Urinary bladder (tissue), 4 donors: Measurements from ENCODE around the gene KLHL25. TPM values are rescaled to one million over a fixed set of nuclear protein-coding genes. Genes with fewer than 3 reads are reported as not detected.

Experiments
- DNase-seq: peaks from one replicate; pipeline ENCODE4 v3.0.0-alpha.2; 2015; ENCODE audit errors: extremely low spot score
- H3K27ac ChIP-seq: one replicate; pipeline ENCODE4 v1.5.1; 2013; ENCODE audit warnings: low read depth, mild to moderate bottlenecking, moderate library complexity
- H3K36me3 ChIP-seq: one replicate; pipeline ENCODE4 v1.6.1; 2013; ENCODE audit warnings: mild to moderate bottlenecking, moderate library complexity; ENCODE audit not compliant: insufficient read depth
- H3K4me1 ChIP-seq: one replicate; pipeline ENCODE4 v1.6.1; 2013; ENCODE audit warnings: mild to moderate bottlenecking, moderate library complexity; ENCODE audit not compliant: insufficient read depth
- H3K4me3 ChIP-seq: one replicate; pipeline ENCODE4 v1.5.1; 2013; ENCODE audit warnings: low read depth, low read length
- WGBS: extraction: QIAGEN DNeasy Blood & Tissue Kit; methylation state at CpG from one replicate; pipeline ENCODE4 v1.1.7; 2013; 5-methylcytosine and 5-hydroxymethylcytosine counted together
- polyA plus RNA-seq: library from polyadenylated mRNA; stranded (reverse); fragments of 200-250 nt; gene quantifications from one replicate; pipeline ENCODE4 v1.2.3, GENCODE V29; 2013
- total RNA-seq: library from RNA; depleted of rRNA; stranded (reverse); fragments of >200 nt; gene quantifications from one replicate; pipeline ENCODE4 v1.2.3, GENCODE V29; 2014
- donor health status: healthy with polysubstance abuse.
- donor health status: healthy.

Gene KLHL25
- total and polyA plus RNA-seq, 2 donors, result 3.6 to 7.6 TPM

DNA sequence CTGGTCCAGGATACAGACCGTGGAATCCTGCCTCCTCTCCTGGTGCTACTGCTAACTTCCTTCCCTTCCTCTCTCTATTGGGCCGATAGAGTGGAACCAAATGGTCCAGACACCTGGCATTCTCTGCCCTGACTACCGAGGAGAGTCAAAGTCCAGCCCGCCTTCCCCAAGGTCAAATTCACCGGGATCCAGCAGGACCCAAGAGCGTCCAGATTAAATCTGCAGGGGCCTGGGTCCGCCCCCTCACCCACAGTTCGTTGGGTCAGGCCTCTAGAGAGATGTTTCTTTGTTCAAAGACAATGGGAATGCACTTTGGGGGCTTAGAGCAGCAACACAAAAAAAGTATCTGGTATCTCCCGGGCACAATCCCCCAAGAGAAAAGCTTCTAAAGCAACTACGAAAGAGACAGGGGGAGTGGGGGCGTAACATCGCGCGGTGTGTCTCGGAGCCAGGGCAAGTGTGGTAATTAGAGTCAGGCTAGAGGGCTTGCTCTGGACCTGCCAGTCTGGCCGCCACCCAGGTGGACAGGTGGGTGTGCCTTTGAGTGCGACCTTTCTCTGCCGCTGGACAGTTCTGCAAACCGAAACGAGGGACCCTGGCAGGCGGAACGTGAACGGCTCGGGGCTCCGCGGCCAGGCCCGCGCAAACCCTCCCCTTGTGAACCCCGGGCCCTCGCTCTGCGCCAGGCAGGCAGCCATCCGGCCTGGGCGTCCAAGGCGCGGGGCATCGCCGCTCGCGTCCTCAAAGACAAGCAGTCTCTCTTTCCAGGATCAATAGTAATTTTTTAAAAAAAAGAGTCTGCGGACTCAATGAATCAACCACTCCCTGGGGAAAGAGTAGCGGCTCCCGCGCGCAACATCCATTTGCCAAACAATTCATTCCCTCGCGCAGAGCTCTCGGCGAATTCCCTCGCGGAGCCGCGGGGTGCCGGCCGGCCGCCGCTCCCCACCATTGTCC, 806 bp downstream of the KLHL25 start:
- H3K4me3 ChIP-seq, result peak overlapping the region; percentile 88
- H3K36me3 ChIP-seq, result no peaks in the 10 kb centered on the region
- 3% methylated on average over 56 of the region's 56 CpGs for WGBS
- no peaks in the 10 kb centered on the region for H3K4me1 ChIP-seq
- H3K27ac ChIP-seq, result peak overlapping the region; percentile 84
- no peak for DNase-seq

DNA sequence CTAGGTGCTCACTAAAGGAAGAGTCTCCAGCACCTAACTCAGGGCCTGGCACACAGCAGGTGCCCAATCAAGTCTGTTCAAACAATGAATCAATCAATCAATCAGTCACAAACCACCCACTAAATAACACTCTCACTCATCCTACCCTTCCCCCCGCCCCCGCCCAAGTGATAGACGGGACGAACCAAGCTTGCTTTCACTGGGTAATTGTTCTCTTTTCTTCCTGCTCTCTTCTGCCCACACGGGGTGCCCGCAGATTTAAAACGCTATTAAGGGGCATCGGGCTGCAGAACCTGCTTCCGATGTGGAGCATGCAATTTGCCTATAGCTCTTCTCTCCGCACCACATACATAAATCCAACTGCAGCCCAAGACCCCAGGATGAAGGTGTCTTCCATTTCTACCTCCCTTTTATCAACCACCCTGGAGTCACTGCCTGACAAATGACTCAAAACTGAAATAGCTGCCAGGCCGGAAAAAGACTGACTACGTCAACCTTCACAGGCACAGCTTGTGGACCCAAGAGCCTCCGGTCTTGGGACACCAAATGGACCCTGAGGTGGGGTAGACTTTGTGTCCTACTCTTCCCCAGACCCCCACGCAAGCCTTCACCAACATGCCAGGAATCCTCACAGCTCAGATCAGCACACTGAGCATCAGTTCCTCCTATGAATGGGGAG, 1.7 kb downstream of the KLHL25 start:
- no peaks in the 10 kb centered on the region for H3K4me1 ChIP-seq
- no peaks in the 10 kb centered on the region for H3K36me3 ChIP-seq
- no peak for DNase-seq
- H3K4me3 ChIP-seq, result no peak overlapping the region
- 83% methylated on average over 14 of the region's 14 CpGs for WGBS
- no peak overlapping the region for H3K27ac ChIP-seq

DNA sequence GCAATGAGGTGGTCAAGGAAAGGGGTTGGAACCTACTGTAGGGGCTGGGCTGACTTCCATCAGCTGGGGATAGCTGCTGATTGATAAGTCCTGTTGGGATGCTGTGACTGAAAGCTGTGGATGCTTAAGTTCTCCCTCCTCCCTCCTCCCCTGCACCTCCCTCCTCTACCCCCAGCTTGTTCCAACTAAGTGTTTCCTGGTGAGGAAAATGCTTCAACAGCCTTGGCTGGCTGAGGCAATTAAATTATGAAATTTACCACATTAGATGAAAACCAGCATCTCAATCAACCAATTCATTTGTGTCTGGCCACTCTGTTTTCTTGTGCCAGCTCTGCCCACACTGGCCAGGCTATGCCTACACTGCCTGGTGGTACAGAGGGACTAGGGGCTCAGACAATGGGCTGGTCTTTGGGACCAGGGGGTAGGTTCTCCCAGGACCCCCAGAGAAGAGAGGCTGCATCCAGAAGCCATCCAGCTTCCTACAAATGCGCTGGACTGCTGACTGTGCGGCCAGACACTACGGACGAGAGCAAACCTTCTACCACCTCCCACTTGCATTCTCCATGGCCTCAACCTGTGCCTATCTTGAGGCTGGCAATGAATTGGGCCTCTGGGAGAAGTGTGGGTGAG, 2.5 kb downstream of the KLHL25 start:
- no peak for DNase-seq
- H3K4me3 ChIP-seq, result no peak overlapping the region
- no peak overlapping the region for H3K27ac ChIP-seq
- H3K4me1 ChIP-seq, result no peaks in the 10 kb centered on the region
- H3K36me3 ChIP-seq, result no peaks in the 10 kb centered on the region
- 94% methylated on average over 4 of the region's 4 CpGs for WGBS

DNA sequence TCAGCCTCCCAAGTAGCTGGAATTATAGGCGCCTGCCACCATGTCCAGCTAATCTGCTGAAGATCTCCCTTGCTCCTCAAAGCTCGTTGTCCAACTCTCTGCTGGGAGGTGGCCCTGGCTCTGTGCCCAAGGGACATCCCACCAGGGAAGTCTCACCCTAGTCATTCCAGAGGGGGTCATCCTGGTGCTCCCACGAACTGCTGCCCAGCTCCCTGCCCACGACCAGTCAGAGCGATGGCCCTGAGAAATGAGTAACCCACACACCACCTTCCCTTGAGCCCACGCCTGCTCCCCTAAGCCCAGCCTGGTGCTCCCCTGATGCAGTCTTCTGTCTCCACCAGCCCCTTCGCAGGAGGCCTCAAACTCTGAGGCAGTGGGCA, 5.2 kb downstream of the KLHL25 start:
- peaks cover 5% of the 10 kb centered on the region for H3K4me1 ChIP-seq
- H3K36me3 ChIP-seq, result no peaks in the 10 kb centered on the region
- 89% methylated on average over 7 of the region's 7 CpGs for WGBS
- no peak for DNase-seq
- no peak overlapping the region for H3K4me3 ChIP-seq
- no peak overlapping the region for H3K27ac ChIP-seq

DNA sequence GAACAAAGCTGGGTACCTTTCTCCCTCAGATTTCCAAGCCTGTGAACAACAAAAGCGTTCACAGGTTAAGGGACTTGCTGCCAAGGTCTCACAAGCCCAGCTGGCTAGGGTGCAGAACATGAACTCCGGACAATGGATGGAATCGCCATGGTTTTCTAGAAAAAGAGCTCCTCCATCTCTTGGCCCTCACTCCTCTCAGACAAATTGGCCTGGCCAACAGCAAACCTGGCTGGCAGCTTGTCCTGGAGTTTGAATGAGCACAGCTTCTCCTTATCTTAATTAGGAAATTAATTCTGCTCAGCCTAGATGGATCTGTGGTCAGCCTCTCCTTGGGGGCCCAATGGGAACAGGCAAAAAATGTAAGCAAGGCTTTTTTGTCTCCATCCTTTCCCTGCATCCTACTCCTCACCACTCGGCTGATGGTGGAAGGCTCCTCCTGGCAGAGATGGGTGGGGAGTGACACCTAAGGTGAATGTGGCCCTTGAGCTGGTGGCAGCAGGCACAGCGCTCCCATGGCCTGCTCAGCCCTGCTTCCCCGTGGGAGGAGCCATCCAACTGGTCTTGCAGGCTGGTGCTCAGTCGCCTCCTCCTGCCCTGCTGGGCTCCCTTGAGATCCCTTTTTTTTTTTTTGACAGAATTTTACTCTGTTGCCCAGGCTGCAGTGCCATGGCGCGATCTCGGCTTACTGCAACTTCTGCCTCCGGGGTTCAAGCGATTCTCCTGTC, 5.8 kb downstream of the KLHL25 start:
- no peak for DNase-seq
- Histone ChIP-seq H3K36me3 (no peaks in the 10 kb centered on the region), H3K4me1 (peaks cover 5% of the 10 kb centered on the region), H3K4me3 (no peak overlapping the region), H3K27ac (no peak overlapping the region)
- WGBS, result 89% methylated on average over 12 of the region's 12 CpGs

DNA sequence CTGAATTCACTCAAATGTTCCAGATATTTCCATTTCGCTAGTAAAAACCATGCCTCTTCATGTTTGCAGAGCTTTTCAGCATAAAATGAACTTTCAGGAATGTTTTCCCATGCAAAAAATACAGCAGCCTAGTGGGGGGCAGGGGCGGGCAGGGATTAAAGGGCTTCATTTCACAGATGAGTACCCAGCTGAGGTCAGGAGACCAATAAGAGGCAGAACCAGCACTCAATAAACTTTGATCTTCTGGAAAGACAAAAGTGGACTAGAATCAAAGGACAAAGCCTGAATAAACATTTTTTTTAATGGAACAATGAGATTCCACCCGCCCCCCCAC, 8.0 kb downstream of the KLHL25 start:
- Histone ChIP-seq H3K27ac (no peak overlapping the region), H3K4me3 (no peak overlapping the region), H3K36me3 (no peaks in the 10 kb centered on the region), H3K4me1 (peaks cover 5% of the 10 kb centered on the region)
- no peak for DNase-seq
- WGBS, result 86% methylated on average over 3 of the region's 3 CpGs

DNA sequence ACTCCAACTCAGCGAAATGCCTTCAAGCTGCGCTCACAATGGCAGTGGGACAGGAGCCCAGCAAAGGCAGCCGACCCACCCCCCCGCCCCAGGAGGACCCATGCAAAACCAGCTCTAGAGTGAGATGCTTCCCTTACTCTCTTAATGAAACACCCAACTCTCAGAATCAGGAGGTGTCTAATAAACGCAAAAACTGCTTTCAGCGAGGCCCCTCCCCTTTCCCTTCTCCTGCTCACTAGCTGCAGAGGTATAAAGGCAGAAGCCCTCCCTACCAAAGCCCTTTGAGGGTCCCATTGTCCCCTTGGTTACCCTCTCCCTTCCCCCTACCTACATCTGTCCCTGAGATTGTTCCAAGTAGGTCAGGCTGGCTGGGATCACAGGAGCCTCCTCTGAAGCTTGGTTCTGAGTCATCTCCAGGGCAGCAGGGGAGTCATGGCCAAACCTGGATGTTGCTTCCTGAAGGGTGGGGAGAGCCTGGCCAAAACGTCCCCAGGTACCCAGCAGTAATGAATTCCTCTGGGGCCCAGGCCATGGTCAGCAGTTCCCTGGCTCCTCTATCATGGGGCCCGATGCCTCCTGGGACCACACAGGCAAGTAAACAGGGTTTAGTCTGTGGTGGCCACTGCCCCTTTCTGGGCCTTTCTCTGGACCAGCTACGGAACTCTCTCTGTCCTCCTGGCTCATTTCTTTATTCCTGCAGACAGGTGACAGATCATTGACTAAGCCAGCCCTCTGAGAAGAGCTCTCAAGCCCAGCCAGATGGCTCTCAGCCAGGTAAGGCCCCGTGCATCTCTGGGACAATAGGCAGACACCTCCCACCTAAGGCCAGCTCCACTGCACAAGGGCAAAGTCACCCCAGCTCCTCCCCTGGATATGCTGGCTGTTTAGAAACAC, 8.6 kb downstream of the KLHL25 start:
- Histone ChIP-seq H3K4me3 (no peak overlapping the region), H3K27ac (no peak overlapping the region), H3K36me3 (no peaks in the 10 kb centered on the region), H3K4me1 (peaks cover 5% of the 10 kb centered on the region)
- peak; percentile 35 for DNase-seq
- WGBS, result 48% methylated on average over 10 of the region's 10 CpGs

DNA sequence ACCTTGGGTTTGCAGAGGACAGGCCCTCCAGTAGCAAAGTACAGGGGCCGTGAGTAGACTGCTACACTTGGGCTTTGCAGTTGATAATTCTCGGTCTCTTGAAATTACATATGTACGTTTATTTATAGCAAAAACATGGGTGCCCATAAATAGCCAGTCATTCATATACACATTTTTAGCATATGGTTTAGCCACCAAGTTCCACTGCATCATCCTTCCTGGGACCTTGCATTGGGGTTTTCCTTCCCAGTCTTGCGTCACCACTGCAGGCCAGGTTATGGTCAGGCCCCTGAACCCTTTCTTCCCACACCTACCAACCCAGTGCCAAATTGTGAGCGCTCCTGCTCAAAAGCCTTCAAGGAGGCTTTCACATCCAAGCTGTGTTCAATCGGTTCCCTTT, 12.7 kb downstream of the KLHL25 start:
- no peak overlapping the region for H3K27ac ChIP-seq
- no peaks in the 10 kb centered on the region for H3K36me3 ChIP-seq
- no peak for DNase-seq
- 88% methylated on average over 6 of the region's 6 CpGs for WGBS
- no peak overlapping the region for H3K4me3 ChIP-seq
- peaks cover 5% of the 10 kb centered on the region for H3K4me1 ChIP-seq

DNA sequence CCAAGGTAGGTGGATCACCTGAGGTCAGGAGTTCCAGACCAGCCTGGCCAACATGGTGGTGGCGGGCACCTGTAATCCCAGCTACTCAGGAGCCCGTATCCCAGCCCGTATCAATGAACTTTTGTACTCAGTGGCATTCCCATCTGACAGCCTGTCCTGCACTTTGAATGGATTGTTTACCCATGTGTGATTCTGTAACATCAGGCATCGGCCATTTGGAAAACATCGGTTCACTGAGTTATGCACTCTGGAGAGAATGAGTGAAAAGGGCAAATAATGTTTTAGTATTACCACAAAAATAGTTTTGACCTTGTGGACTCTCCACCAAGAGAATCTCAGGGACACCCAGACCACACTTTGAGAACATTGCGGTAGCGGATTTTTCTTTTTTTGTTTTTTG, 13.6 kb downstream of the KLHL25 start:
- 90% methylated on average over 7 of the region's 7 CpGs for WGBS
- DNase-seq, result no peak
- no peak overlapping the region for H3K4me3 ChIP-seq
- no peak overlapping the region for H3K27ac ChIP-seq
- H3K36me3 ChIP-seq, result no peaks in the 10 kb centered on the region
- peaks cover 5% of the 10 kb centered on the region for H3K4me1 ChIP-seq

DNA sequence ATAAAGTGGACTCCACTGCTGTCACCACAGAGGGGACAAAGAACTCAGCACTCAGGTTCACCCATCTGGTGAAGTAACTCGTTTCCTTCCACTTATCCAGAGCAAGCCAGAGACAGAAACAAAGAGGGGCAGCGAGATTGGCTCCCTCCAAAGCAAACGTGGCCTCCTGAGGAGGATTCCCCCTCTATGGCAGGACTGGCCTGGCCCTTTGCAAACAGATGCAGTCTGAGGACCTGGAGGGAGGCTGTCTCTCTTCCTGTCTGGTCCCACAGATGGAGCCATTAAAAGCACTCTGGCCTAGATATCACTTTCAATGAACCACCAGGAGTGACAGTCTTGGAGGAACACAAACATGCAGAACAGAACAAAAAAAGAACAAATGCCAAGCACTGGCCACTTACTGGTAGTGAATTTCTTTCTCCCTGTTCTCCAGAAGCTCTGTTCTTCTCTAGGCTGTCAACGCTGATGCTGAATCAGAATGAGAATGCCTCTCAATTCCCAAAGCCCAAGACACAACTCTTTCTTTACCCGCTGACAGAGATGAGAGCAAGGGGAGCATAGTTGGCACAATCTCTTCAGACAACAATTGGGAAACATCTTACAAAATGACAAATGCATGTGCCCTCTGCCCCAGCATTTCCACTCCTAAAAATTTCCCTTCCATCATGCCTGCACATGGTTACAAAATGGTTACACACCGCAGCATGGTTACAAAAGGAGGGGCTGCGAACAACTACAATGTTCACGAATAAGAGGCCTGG, 14.3 kb downstream of the KLHL25 start:
- no peak for DNase-seq
- H3K4me3 ChIP-seq, result no peak overlapping the region
- no peak overlapping the region for H3K27ac ChIP-seq
- 91% methylated on average over 8 of the region's 8 CpGs for WGBS
- no peaks in the 10 kb centered on the region for H3K4me1 ChIP-seq
- H3K36me3 ChIP-seq, result no peaks in the 10 kb centered on the region

DNA sequence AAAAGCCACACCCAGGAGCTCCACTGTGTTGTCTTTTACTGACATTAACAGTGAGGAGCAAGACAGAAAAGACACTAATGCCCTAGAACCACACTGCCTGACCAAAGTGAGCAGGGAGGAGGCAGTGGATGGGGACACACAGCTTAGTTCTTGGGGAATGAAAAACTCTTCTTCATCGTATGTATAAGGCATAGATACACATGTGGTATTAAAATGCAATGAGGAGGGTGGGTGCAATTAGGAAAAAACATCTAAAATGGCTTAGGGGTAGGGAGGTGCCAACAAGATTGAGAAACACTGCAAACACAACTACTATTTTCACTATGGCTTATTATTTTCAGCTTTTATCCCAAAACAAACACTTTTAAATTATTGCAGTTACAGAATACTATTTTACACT, 15.5 kb downstream of the KLHL25 start:
- Histone ChIP-seq H3K4me1 (no peaks in the 10 kb centered on the region), H3K36me3 (no peaks in the 10 kb centered on the region), H3K4me3 (no peak overlapping the region), H3K27ac (no peak overlapping the region)
- no peak for DNase-seq
- 94% methylated on average over 1 of the region's 1 CpG for WGBS

DNA sequence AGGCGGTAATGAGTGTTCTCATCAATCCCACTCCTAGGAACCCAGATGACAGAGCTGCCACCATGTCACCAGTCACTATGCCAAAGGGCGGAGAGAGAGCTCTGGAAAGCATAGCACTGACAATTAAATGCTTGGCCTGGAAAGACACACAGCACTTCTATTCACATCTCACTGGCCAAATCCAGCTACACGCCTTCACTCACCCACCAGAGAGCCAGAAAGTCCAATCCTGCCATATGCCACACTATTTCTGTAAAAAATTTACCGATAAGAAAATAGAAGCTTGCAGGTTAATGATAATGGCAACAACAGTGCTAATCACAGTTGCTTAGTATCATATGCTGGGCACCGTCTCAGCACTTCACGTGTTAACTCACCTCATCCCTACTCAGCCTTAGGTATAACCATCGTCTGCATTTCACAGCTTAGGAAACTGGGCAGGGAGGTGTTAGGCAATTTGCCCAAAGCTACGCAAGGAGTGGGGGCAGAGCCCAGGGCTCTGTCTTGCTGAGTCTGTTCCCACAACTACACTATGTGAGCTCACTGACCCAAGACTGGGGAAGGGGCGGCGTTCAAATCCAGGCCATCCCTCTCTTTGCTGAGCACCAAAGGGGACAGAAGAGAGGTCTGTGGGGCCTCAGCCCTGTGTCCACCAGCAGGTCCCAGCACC, 16.5 kb downstream of the KLHL25 start:
- no peak overlapping the region for H3K27ac ChIP-seq
- H3K4me1 ChIP-seq, result no peaks in the 10 kb centered on the region
- DNase-seq, result no peak
- 81% methylated on average over 10 of the region's 10 CpGs for WGBS
- H3K36me3 ChIP-seq, result no peaks in the 10 kb centered on the region
- H3K4me3 ChIP-seq, result no peak overlapping the region
